Embryonic facial prominence (tissue), 1 donor: ENCODE results near the gene ANP32A.

ENCODE experiments used
- DNase-seq: peaks from one replicate; pipeline ENCODE4 v3.0.0-alpha.2; 2016; ENCODE audit errors: extremely low spot score

The ANP32A gene

GRCh38 chr15:68819495-68820294 is 1.0 kb downstream of the ANP32A start:
- peak; percentile 84 for DNase-seq

GRCh38 chr15:68818769-68819494 is 1.8 kb downstream of the ANP32A start:
- DNase-seq, result peak; percentile 66

GRCh38 chr15:68818066-68818768 is 2.5 kb downstream of the ANP32A start:
- DNase-seq, result peak; percentile 66

GRCh38 chr15:68817304-68818065 is 3.2 kb downstream of the ANP32A start:
- DNase-seq, result peak; percentile 44

- no peak for DNase-seq
Measured at GRCh38 chr15:68816795-68817303, 3.8 kb downstream of the ANP32A start.

- DNase-seq, result no peak
Measured at GRCh38 chr15:68816158-68816557, 4.5 kb downstream of the ANP32A start.

GRCh38 chr15:68815598-68815997 is 5.1 kb downstream of the ANP32A start:
- no peak for DNase-seq

GRCh38 chr15:68814596-68814995 is 6.1 kb downstream of the ANP32A start:
- no peak for DNase-seq

GRCh38 chr15:68812597-68813431 is 7.9 kb downstream of the ANP32A start:
- DNase-seq, result no peak

- no peak for DNase-seq
Measured at GRCh38 chr15:68812069-68812468, 8.6 kb downstream of the ANP32A start.

- DNase-seq, result no peak
Measured at GRCh38 chr15:68809517-68809916, 11.2 kb downstream of the ANP32A start.

GRCh38 chr15:68808770-68809169 is 11.9 kb downstream of the ANP32A start:
- no peak for DNase-seq

- no peak for DNase-seq
Measured at GRCh38 chr15:68808091-68808490, 12.6 kb downstream of the ANP32A start.

GRCh38 chr15:68807249-68807648 is 13.4 kb downstream of the ANP32A start:
- DNase-seq, result no peak

GRCh38 chr15:68806220-68807060 is 14.3 kb downstream of the ANP32A start:
- no peak for DNase-seq

GRCh38 chr15:68802373-68802772 is 18.3 kb downstream of the ANP32A start:
- DNase-seq, result no peak

GRCh38 chr15:68801572-68802148 is 19.0 kb downstream of the ANP32A start:
- no peak for DNase-seq

- no peak for DNase-seq
Measured at GRCh38 chr15:68800875-68801274, 19.8 kb downstream of the ANP32A start.

- DNase-seq, result no peak
Measured at GRCh38 chr15:68798346-68799094, 22.2 kb downstream of the ANP32A start.
